Lower leg skin (tissue), 3 donors: ENCODE data around the gene TAC3.

Experiments used
- CTCF ChIP-seq, 3 donors: fragments of 450-650 bp; IDR thresholded peaks; one replicate each; pipeline ENCODE4 v1.5.1; 2016; ENCODE audit warnings: antibody characterized with exemption in 3 of 3, mild to moderate bottlenecking in 3 of 3, moderate library complexity in 2 of 3
- POLR2A ChIP-seq, 2 donors: fragments of 450-650 bp; IDR thresholded peaks; one replicate each; pipeline ENCODE4 v1.6.1; 2016 to 2017; ENCODE audit warnings: antibody characterized with exemption in 2 of 2, mild to moderate bottlenecking in 1 of 2, moderate library complexity in 1 of 2

DNA sequence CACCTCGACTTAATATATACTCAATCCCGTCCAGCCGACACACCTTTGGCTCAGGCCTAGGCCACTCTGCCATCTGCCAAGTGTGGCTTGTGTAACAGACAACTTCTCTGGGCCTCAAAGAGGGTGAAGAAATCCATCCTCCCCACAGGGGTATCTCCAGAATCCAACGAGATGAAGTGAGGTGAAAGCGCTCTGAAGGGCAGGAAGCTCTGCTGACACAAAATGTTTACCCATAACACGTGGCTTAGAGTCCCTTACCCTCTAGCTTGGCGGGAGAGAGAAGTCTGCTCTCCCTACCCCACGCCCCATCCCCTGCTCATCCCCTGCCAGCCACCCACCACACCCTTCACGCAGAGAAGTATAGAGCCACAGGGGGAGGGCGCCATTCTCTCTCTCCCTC, 23.0 kb downstream of the TAC3 start:
- TF ChIP-seq CTCF (IDR thresholded peaks at IDR 0.05) (no peak), POLR2A (IDR thresholded peaks at IDR 0.05) (no peak)
